Body of pancreas (tissue), 4 donors: ENCODE measurements around the gene CASP9. TPM values are rescaled to one million over a fixed set of nuclear protein-coding genes. Genes with fewer than 3 reads are reported as not detected.

Experiments
- ATAC-seq: fragments of 150-250 bp; one replicate; pipeline ENCODE4 v1.9.1; 2016
- DNase-seq, 4 donors: peaks; one replicate each; pipeline ENCODE4 v3.0.0-alpha.2; 2019
- H3K27ac ChIP-seq, 4 donors: fragments of 200-600 bp; sonication (generic); 1 replicate in 3 of 4; 2 replicates in 1 of 4; pipeline versions ENCODE4 v1.5.1 to v1.6.1; 2016 to 2019; ENCODE audit warnings: mild to moderate bottlenecking in 1 of 4, mixed read lengths in 1 of 4, moderate library complexity in 1 of 4
- H3K27me3 ChIP-seq, 2 donors: fragments of 200-600 bp; sonication (generic); one replicate each; pipeline ENCODE4 v1.6.0; 2016; ENCODE audit warnings: mild to moderate bottlenecking in 1 of 2
- H3K36me3 ChIP-seq, 2 donors: fragments of 200-600 bp; sonication (generic); replicated peaks in 1 of 2; 2 replicates each; pipeline ENCODE4 v1.5.1; 2016; ENCODE audit warnings: low read depth in 2 of 2; ENCODE audit not compliant: insufficient read depth in 1 of 2
- H3K4me1 ChIP-seq: fragments of 200-600 bp; sonication (generic); one replicate; pipeline ENCODE4 v1.6.0; 2016
- H3K4me3 ChIP-seq, 2 donors: fragments of 200-600 bp; sonication (generic); 1 replicate in 1 of 2; 2 replicates in 1 of 2; pipeline ENCODE4 v1.5.1; 2016 to 2019
- H3K9me3 ChIP-seq, 3 donors: fragments of 200-600 bp; sonication (generic); 1 replicate in 2 of 3; 2 replicates in 1 of 3; pipeline ENCODE4 v1.5.1; 2016
- CTCF ChIP-seq, 7 experiments: fragments of 450-650 bp in 4 of 7; fragments of 200-600 bp in 3 of 7; sonication (generic) in 3 of 7; IDR thresholded peaks; one replicate each; pipeline ENCODE4 v1.5.1; 2016 to 2019; ENCODE audit warnings: antibody characterized with exemption in 7 of 7
- POLR2A ChIP-seq, 3 donors: fragments of 450-650 bp; IDR thresholded peaks; one replicate each; pipeline ENCODE4 v1.6.1; 2016; ENCODE audit warnings: antibody characterized with exemption in 3 of 3, mild to moderate bottlenecking in 2 of 3
- WGBS, 2 donors: methylation state at CpG; one replicate each; pipeline ENCODE4 v1.1.5; 2017; 5-methylcytosine and 5-hydroxymethylcytosine counted together
- intact Hi-C: fragments of 100-400 bp; cut with DNase I; formaldehyde crosslinking; loops from one replicate; pipeline ENCODE4 v1.15.1; 2023
- total RNA-seq, 2 donors: library from RNA; depleted of rRNA; stranded (reverse); fragments of >200 nt; gene quantifications; one replicate each; pipeline ENCODE4 v1.1.0, GENCODE V29; 2016

CASP9 gene
- total RNA-seq, 2 donors from 2014 or later: 12.9 to 21.5 TPM

GRCh38 chr1:15513919-15514318, 10.1 kb downstream of the CASP9 start:
- H3K27ac ChIP-seq: no peak overlapping the region
- TF ChIP-seq POLR2A (IDR thresholded peaks at IDR 0.05): no peak
- TF ChIP-seq CTCF (IDR thresholded peaks at IDR 0.05): no peak
- intact Hi-C loops: loop anchor here (10.0 kb wide), 1 partner anchor 179 kb away; no protein-coding TSS in a partner anchor
- no peak for ATAC-seq
- 88 to 89% methylated on average over 3 of the region's 3 CpGs for WGBS, 2 donors
- H3K4me1 ChIP-seq: peaks cover 23% of the 10 kb centered on the region
- H3K36me3 ChIP-seq: no peaks in the 10 kb centered on the region
- no peak overlapping the region for H3K4me3 ChIP-seq
- no peaks in the 10 kb centered on the region for H3K27me3 ChIP-seq
- H3K9me3 ChIP-seq: no peaks in the 10 kb centered on the region
- DNase-seq: no peak

GRCh38 chr1:15513192-15513591, 10.8 kb downstream of the CASP9 start:
- peaks cover 27% of the 10 kb centered on the region for H3K4me1 ChIP-seq
- 70 to 74% methylated on average over 4 of the region's 4 CpGs for WGBS, 2 donors
- no peaks in the 10 kb centered on the region for H3K36me3 ChIP-seq
- no peak for DNase-seq
- no peaks in the 10 kb centered on the region for H3K27me3 ChIP-seq
- TF ChIP-seq CTCF (IDR thresholded peaks at IDR 0.05) (no peak), POLR2A (IDR thresholded peaks at IDR 0.05) (no peak)
- no peak for ATAC-seq
- H3K9me3 ChIP-seq: no peaks in the 10 kb centered on the region
- no peak overlapping the region for H3K4me3 ChIP-seq
- intact Hi-C loops: loop anchor here (10.0 kb wide), 1 partner anchor 178 kb away; no protein-coding TSS in a partner anchor
- H3K27ac ChIP-seq: no peak overlapping the region

- no peaks in the 10 kb centered on the region for H3K9me3 ChIP-seq
- no peaks in the 10 kb centered on the region for H3K36me3 ChIP-seq
- H3K4me3 ChIP-seq: no peak overlapping the region
- no peak for TF ChIP-seq POLR2A (IDR thresholded peaks at IDR 0.05)
- no peak for TF ChIP-seq CTCF (IDR thresholded peaks at IDR 0.05)
- ATAC-seq (peak; percentile 33), DNase-seq (peak in 2 of 4 donors; percentile 29 to 62)
- WGBS, 2 donors: 76 to 83% methylated on average over 8 of the region's 8 CpGs
- peaks cover 45% of the 10 kb centered on the region for H3K4me1 ChIP-seq
- intact Hi-C loops: loop anchor here (10.0 kb wide), 1 partner anchor 176 kb away; no protein-coding TSS in a partner anchor
- no peaks in the 10 kb centered on the region for H3K27me3 ChIP-seq
- peak overlapping the region in 1 of 4 donors; percentile 33 for H3K27ac ChIP-seq
These were observed 13.2 kb downstream of the CASP9 start for GRCh38 chr1:15510611-15511405.

GRCh38 chr1:15509586-15509985, 14.4 kb downstream of the CASP9 start:
- Histone ChIP-seq H3K9me3 (no peaks in the 10 kb centered on the region), H3K27me3 (no peaks in the 10 kb centered on the region), H3K36me3 (no peaks in the 10 kb centered on the region), H3K4me1 (peaks cover 45% of the 10 kb centered on the region), H3K4me3 (no peak overlapping the region), H3K27ac (no peak overlapping the region)
- no peak for ATAC-seq
- WGBS, 2 donors: 71 to 80% methylated on average over 7 of the region's 7 CpGs
- TF ChIP-seq POLR2A (IDR thresholded peaks at IDR 0.05) (no peak), CTCF (IDR thresholded peaks at IDR 0.05) (no peak)
- DNase-seq: peak in 1 of 4 donors; percentile 0
- intact Hi-C loops: no loop called here
